GM19438 (cell line): ENCODE data around the gene GIGYF1.

ENCODE experiments used
- ATAC-seq: cut with Tn5 transposase; IDR thresholded peaks from one replicate; pipeline ENCODE4 v1.9.1; 2021; ENCODE audit warnings: low read depth; ENCODE audit not compliant: unreplicated experiment

The GIGYF1 gene

DNA sequence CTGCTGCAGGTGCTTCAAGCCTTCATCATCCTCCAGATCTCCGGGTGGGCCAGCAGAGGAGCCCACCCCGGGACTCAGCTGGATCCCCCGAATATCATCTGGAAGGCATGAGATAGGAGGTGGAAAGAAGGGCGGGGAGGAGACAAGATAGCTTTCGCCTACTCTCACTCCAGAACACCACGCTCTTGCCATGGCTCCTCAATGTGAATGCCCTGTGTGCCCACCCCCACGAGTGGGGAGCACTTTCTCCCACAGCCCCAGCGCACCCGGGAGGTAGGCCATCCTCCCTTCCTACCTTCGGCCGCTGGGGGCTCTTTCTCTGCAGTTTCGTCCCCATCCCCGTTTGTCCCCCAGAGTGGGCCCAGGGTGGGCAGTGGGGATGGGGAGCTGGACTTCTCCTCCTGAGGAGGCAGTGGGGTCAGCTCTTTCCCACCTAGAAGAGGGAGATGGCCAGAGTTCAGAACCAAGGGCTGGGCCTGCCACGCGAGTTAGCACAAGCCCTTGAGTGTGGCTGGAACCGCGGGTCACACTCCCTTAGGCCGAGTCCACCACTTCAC, 8.9 kb downstream of the GIGYF1 start:
- ATAC-seq = no peak

DNA sequence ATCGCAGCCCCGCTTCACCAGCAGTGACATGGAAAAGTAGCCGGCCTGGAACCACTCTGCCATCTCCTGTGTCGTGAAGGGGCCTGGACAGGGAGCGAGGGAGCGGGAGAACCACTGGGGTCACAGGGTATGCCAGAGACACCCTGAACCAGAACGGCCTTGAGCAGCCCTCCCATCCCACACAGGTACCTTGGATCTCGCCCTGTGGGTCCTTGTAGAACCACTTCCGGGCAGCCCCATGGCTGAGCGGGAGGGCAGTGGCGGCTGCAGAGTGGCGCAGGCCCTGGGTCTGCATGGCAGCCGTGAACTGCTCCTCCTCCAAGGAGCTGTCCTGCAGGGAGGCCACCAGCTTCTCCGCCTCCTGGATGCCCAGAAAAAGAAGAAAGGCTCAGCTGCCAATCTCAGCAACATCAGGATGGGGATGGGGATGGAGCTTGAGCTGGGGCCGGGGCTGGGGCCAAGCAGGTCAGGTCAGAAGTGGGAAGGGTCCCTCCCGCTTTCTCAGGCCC, 9.5 kb downstream of the GIGYF1 start:
- ATAC-seq = no peak

DNA sequence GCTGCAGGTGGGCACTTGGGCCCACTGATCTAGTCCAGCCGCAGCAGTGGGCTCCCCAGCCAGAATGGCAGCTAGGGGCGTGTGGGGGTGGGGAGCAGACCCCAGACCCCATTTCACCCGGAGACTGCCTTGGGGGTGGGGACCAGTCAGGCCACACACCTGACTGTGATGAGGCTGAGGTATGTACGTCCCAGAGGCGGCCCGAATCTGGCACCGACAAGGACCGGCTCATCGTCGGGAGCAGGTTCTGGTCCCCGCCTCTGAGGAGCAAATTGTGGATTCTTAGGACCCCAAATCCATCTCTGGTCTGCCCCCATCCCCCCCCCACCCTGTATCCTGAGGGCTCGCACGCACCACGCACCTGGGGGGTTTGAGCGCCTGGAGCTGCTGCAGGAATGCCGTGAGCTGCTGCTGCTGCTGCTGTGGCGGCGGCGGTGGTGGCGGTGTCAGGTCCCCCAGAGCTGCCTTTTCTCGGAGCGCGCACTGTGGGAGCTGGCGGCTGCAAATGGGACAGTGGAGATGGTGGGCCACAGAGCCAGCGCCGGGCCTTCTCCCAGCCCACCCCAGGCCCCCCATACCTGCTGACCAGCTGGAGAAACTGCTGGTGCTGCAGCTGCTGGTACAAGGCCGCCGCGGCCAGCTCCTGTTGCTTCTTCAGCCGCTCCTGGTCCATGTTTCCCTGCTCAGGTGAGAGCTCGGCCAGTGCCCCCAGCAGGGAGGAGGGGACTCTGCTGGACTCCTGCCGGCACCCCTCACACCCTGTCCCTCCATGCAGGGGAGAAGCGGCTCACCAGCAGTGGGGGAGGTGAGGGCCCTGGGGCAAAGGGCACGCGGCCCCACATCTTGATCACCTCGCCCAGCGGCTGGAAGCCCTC, 10.2 kb downstream of the GIGYF1 start:
- ATAC-seq = no peak

DNA sequence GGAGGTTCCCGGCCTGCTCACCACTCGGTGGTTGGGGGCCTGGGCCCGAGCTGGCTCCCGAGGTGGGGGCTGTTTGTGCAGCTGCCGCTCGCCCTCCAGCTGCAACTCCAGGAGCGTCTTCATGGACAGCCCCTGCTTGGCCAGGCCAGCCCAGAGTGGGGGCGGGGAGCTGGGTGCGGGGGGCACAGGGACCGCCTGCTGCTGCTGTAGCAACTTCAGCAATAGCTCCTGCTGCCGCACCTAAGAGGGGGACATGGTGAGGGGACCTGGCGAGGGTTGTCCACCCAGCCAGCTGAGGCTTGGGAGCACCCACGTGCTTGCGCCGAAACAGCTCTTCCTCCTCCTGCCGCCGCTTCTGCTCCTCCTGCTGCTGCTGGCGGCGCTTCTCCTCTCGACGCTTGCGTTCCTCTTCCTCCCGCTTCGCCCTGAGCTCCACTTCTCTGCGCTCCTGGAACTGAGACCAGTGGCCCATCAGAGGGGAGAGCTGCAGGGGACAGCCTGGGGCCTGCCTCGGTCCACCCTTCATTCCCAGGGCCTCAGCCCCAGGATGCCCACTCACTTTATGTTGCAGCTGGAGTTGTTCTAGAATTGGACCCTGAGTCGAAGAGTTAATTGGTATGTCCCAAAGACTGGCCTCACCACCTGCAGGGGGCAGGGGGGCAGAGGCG, 10.9 kb downstream of the GIGYF1 start:
- ATAC-seq = no peak

GRCh38 chr7:100682228-100682741, 11.8 kb downstream of the GIGYF1 start:
- ATAC-seq = no peak

DNA sequence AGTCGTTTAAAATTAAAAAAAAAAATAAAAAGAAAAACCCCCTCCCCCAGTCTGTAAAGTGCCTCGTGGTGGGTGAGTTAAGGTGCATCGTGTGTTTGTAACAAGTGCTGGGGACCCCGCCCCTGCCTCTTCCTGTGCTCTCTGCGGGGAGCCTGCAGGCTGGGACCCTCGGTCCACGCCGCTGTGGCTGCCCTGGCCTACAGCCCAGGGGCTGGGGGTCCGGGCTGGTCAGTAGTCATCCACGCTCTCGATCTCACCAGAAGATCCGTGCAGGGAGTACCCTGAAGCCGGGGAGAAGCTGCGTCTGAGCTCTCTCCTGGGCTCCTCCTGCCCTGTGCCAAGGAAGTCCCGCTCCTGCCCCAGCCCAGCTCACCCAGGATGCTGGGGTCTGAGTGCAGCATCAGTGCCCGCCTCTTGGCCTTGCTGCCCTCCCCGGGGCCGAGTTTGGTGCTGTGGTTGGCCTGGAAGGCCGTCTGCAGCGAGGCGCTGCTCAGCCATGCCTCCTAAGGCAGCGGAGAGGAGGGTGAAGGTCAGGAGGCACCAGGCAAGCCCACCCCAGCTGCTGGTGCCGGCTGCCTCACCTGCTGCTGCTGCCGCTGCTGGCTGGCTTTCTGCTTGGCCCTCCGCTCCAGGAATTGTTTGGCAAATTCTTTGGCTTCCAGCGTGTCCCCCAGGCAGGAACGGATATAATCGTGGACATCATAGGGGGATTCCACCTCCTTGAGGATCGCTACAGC, 12.4 kb downstream of the GIGYF1 start:
- ATAC-seq = no peak

- ATAC-seq = no peak
Observed at GRCh38 chr7:100680576-100681271, 13.3 kb downstream of the GIGYF1 start.

DNA sequence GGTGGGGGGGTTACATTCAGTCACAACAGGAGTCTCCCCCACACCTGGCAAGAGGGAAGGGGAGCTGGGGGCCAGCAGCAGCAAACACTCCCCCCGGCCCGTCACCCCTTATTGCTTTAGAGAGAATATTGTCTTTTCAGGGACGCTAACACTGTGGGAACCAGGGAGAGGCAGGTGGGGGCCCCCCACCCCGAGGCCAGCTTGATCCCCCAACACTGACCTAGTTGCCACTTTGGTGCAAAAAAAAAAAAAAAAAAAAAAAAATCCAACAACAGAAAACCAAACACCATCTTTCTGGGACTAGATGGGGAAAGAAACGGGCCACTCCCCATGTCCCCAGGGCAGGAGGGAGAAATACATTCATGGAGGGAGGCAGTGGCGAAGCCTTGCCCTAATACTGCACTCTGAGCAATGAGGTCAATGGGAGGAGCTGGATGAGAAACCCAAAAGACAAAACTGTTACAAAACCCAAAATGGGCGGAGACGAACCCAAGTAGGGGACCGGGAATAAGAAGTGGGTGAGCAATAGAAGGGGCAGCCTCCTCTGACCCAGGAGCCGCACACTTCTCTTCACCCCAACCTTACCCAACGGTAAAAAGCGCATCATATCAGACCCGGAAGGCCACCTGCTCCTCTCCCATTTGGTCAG, 14.0 kb downstream of the GIGYF1 start:
- no peak for ATAC-seq

- no peak for ATAC-seq
Observed at GRCh38 chr7:100679129-100679926, 14.7 kb downstream of the GIGYF1 start.

DNA sequence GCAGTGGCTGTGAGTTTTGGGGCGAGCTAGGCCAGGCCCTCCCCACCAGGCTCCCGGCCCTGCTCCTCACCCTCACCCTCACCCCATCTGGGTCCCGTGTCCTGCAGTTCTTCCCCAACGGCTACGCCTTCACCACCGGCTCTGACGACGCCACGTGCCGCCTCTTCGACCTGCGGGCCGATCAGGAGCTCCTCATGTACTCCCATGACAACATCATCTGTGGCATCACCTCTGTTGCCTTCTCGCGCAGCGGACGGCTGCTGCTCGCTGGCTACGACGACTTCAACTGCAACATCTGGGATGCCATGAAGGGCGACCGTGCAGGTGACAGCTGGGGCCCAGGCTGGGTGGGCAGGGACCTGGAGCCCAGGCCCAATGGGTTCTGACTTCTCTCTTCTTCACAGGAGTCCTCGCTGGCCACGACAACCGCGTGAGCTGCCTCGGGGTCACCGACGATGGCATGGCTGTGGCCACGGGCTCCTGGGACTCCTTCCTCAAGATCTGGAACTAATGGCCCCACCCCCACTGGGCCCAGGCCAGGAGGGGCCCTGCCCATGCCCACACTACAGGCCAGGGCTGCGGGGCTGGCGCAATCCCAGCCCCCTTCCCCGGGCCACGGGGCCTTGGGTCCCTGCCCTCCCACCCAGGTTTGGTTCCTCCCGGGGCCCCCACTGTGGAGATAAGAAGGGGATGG, 15.6 kb downstream of the GIGYF1 start:
- no peak for ATAC-seq

- ATAC-seq = no peak
Observed at GRCh38 chr7:100677308-100678267, 16.5 kb downstream of the GIGYF1 start.

DNA sequence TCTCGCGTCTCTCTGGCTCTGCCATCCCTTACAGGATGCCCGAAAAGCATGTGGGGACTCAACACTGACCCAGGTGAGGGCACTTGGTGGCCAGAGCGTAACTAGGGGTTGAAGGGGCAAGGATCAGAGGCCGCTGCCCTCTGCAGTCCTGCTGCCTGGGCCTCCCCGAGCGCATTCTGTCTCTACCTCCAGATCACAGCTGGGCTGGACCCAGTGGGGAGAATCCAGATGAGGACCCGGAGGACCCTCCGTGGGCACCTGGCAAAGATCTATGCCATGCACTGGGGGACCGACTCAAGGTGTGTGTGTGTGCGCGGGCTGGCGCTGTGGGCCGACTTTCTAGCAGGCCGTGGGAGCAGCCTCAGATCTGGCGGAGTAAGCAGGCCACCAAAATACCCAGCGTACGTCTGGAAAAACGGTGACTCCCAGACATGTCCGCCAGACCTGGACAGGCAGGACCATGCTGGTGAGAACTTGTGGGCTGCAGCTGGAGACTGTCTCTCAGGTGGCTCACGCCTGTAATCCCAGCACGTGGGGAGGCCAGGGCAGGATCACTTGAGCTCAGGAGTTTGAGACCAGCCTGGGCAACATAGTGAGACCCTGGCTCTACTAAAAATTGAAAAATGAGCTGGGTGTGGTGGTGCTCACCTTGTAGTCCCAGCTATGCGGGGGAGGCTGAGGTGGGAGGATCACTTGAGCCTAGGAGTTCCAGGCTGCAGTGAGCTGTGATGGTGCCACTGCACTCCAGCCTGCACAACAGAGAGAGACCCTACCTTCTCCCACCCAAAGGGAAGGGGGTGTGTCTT, 17.3 kb downstream of the GIGYF1 start:
- no peak for ATAC-seq

DNA sequence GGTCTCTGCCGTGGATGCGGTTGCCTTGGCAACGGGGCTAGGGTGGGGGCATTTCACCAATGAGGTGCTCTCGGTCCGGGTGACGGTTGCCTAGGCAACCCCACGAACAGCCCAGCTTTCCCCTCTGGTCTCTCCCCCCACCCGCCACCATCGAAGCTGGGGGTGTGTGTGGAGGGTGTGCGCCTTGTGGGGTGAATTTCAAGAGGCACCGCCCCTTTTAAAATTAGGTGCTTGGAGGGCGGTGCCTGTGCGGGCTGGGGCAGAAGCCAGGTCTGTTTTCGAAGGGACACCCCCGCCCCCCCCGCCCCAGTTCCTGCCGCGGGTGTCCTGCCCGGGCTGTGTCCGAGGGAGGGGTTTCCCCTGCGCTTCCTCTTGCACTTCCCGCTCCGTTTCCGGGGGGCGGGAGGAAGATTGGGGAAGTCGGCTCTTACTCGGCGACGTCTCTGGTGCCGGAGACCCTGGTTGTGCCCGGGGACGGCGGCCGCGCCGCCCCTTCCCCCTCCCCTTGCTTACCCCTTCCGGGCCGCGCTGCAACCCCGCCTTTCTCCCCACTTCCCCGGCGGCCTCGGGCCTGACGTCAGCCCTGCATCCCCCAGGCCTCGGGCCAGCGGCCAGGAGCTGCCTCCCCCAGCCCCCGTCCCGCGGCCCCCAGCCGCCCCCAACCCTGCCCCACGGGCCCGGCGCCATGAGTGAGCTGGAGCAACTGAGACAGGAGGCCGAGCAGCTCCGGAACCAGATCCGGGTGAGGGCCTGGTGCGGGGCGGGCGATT, 18.3 kb downstream of the GIGYF1 start:
- ATAC-seq = peak; percentile 30

DNA sequence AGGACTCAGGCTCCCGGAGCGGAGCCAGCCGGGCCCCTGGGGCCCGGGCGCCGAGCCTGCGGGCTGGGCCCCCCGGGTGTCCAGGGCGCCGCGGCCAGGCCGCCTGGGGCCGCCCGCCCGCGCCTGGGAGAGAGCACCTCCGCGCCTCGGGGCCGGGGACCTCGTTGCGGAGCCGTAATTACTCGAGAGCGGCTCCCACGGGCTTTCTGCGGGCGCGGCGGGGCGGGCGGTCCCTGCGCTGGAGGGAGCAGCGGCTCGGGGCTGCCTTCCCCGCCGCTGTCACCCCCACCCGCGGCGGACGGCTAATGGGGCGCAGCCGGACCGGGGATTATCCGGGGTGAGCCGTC, 19.0 kb downstream of the GIGYF1 start:
- no peak for ATAC-seq

- no peak for ATAC-seq
Observed at GRCh38 chr7:100674411-100675104, 19.5 kb downstream of the GIGYF1 start.
